Testis (tissue), 3 donors: Measurements from ENCODE around the gene ICAM3. TPM values are rescaled to one million over a fixed set of nuclear protein-coding genes. Genes with fewer than 3 reads are reported as not detected.

Experiments
- DNase-seq: peaks from one replicate; pipeline ENCODE4 v3.0.0-alpha.2; 2019
- H3K27ac ChIP-seq, 2 donors: fragments of 200-600 bp; sonication (generic); one replicate each; pipeline ENCODE4 v1.5.1; 2019
- H3K27me3 ChIP-seq: fragments of 200-600 bp; sonication (generic); one replicate; pipeline ENCODE4 v1.5.1; 2019
- H3K36me3 ChIP-seq: fragments of 200-600 bp; sonication (generic); one replicate; pipeline ENCODE4 v1.5.1; 2017; ENCODE audit warnings: low read depth; ENCODE audit errors: missing control alignments
- H3K4me1 ChIP-seq: fragments of 200-600 bp; sonication (generic); one replicate; pipeline ENCODE4 v1.5.1; 2019
- H3K4me3 ChIP-seq, 2 donors: fragments of 200-600 bp; sonication (generic); one replicate each; pipeline ENCODE4 v1.5.1; 2017 to 2019
- H3K9me3 ChIP-seq: fragments of 200-600 bp; sonication (generic); one replicate; pipeline ENCODE4 v1.5.1; 2017
- POLR2A ChIP-seq: fragments of 450-650 bp; IDR thresholded peaks from one replicate; pipeline ENCODE4 v1.6.1; 2017; ENCODE audit warnings: antibody characterized with exemption, mild to moderate bottlenecking, moderate library complexity
- WGBS, 2 donors: methylation state at CpG; one replicate each; pipeline ENCODE4 v1.1.5; 2018; 5-methylcytosine and 5-hydroxymethylcytosine counted together
- intact Hi-C: fragments of 100-400 bp; cut with DNase I; formaldehyde crosslinking; loops from one replicate; pipeline ENCODE4 v1.15.1; 2023; ENCODE audit warnings: low total_unique reads
- polyA plus RNA-seq: library from polyadenylated mRNA; stranded (reverse); fragments of 350-450 nt; fragmentation: Illumina TruSeq; extraction: RNeasy Lipid Tissue Mini Kit (QIAGEN cat#74804); gene quantifications from one replicate; pipeline ENCODE4 v1.2.3, GENCODE V29; 2014; ENCODE audit warnings: low read depth, low replicate concordance; ENCODE audit not compliant: insufficient read depth
- total RNA-seq, 2 donors: library from RNA; depleted of rRNA; stranded (reverse); fragments of >200 nt; gene quantifications; one replicate each; pipeline ENCODE4 v1.2.3, GENCODE V29; 2016
- TF ChIP-seq, protein P1 (sequence below), 3 experiments: fragments of 450-650 bp in 2 of 3; fragments of 200-600 bp in 1 of 3; sonication (generic) in 1 of 3; IDR thresholded peaks; one replicate each; pipeline ENCODE4 v1.5.1; 2016 to 2019; ENCODE audit warnings: antibody characterized with exemption in 3 of 3, mild to moderate bottlenecking in 2 of 3, moderate library complexity in 1 of 3

ICAM3 gene
- total and polyA plus RNA-seq, 3 donors from 2014 or later: 2.4 to 6.3 (median 2.8) TPM

DNA sequence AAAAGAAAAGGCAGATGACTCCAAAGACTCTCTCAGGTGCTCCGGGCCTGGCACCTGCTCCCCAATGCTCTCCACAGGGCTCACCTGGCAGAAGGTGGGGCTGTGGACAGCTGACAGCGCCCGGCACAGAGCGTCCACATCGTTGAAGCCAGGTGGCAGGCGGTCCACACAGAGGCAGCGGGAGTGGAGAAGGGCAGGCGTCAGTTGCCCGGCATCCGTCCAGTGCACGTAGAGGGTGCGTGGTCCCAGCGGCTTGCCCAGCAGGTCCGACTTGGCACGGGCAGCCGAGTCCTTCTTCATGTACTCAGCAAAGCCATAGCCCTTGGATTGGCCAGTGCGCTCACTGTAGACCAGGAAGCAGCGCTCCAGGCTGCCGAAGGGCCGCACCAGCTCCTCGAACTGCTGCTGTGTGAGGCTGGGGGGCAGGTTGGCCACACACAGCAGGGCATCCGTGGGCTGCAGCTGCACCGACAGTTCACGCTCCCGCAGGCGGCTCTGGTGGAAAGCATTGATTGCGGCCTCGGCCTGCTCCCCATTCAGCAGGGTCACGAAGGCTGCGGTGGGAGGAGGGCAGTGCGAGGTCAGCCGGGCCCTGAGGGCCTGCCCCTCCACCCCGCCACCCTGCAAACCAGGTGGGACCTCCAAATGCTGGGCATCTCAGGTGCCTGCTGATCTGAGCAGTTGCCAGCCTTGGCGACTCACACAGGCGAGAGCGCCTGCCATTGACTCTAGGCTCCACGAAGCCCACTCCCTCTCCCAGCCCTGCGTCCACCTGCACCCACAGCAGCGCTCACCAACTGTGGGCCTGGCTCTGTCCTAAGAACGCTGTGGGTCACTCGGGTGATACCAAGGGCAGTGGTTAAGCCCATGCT, 10.6 kb downstream of the ICAM3 start:
- DNase-seq: no peak
- Histone ChIP-seq H3K9me3 (no peaks in the 10 kb centered on the region), H3K27me3 (no peaks in the 10 kb centered on the region), H3K4me3 (no peak overlapping the region), H3K27ac (no peak overlapping the region), H3K36me3 (no peaks in the 10 kb centered on the region), H3K4me1 (peaks cover 12% of the 10 kb centered on the region)
- intact Hi-C loops: no loop called here
- no peak for TF ChIP-seq POLR2A
- TF ChIP-seq, protein P1, sequence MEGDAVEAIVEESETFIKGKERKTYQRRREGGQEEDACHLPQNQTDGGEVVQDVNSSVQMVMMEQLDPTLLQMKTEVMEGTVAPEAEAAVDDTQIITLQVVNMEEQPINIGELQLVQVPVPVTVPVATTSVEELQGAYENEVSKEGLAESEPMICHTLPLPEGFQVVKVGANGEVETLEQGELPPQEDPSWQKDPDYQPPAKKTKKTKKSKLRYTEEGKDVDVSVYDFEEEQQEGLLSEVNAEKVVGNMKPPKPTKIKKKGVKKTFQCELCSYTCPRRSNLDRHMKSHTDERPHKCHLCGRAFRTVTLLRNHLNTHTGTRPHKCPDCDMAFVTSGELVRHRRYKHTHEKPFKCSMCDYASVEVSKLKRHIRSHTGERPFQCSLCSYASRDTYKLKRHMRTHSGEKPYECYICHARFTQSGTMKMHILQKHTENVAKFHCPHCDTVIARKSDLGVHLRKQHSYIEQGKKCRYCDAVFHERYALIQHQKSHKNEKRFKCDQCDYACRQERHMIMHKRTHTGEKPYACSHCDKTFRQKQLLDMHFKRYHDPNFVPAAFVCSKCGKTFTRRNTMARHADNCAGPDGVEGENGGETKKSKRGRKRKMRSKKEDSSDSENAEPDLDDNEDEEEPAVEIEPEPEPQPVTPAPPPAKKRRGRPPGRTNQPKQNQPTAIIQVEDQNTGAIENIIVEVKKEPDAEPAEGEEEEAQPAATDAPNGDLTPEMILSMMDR (IDR thresholded peaks at IDR 0.05): no peak
- WGBS, 2 donors: 93% methylated on average over 21 to 41 of the region's 41 CpGs

DNA sequence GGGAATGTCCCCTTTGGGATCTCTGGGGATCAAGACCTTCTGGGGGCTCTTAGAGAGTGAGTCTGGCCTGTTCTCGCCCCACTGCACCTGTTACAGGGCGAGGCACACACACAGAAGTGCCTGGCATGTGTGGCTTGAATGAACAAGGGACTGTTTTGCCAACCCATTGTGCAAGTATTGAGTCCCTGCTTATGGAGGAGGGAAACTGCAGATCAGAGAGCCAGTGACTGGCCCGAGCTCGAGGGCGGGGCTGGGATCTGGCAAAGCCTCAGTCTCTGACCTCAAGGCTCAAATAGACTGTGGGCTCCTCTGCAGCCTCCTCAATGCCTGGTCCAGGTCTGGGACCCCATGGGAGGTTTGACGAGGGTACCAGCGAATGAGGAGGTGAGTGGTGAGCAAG, 11.6 kb downstream of the ICAM3 start:
- Histone ChIP-seq H3K4me3 (no peak overlapping the region), H3K9me3 (no peaks in the 10 kb centered on the region), H3K36me3 (no peaks in the 10 kb centered on the region), H3K27me3 (no peaks in the 10 kb centered on the region), H3K4me1 (peaks cover 11% of the 10 kb centered on the region), H3K27ac (no peak overlapping the region)
- no peak for DNase-seq
- 92 to 93% methylated on average over 3 to 7 of the region's 7 CpGs for WGBS, 2 donors
- intact Hi-C loops: no loop called here
- TF ChIP-seq POLR2A: no peak
- TF ChIP-seq, protein P1 (IDR thresholded peaks at IDR 0.05): no peak

DNA sequence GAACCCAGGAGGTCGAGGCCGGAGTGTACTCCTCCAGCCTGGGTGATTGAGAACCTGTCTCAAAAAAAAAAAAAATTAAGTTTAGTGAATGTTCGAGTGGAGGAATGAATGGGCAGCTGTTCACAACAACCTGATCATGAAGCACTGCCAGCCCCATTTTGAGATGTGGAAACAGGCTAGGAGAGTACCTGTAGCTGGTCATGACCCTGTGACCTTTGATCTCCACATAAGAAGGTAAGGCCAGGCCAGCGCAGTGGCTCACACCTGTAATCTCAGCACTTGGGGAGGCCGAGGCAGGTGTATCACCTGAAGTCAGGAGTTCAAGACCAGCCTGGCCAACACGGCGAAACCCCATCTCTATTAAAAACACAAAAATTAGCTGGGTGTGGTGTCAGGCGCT, 13.7 kb downstream of the ICAM3 start:
- Histone ChIP-seq H3K4me3 (no peak overlapping the region), H3K27me3 (no peaks in the 10 kb centered on the region), H3K27ac (no peak overlapping the region), H3K9me3 (no peaks in the 10 kb centered on the region), H3K36me3 (no peaks in the 10 kb centered on the region), H3K4me1 (no peaks in the 10 kb centered on the region)
- 83 to 87% methylated on average over 8 of the region's 8 CpGs for WGBS, 2 donors
- no peak for DNase-seq
- no peak for TF ChIP-seq POLR2A
- TF ChIP-seq, protein P1 (IDR thresholded peaks at IDR 0.05): no peak
- intact Hi-C loops: no loop called here

DNA sequence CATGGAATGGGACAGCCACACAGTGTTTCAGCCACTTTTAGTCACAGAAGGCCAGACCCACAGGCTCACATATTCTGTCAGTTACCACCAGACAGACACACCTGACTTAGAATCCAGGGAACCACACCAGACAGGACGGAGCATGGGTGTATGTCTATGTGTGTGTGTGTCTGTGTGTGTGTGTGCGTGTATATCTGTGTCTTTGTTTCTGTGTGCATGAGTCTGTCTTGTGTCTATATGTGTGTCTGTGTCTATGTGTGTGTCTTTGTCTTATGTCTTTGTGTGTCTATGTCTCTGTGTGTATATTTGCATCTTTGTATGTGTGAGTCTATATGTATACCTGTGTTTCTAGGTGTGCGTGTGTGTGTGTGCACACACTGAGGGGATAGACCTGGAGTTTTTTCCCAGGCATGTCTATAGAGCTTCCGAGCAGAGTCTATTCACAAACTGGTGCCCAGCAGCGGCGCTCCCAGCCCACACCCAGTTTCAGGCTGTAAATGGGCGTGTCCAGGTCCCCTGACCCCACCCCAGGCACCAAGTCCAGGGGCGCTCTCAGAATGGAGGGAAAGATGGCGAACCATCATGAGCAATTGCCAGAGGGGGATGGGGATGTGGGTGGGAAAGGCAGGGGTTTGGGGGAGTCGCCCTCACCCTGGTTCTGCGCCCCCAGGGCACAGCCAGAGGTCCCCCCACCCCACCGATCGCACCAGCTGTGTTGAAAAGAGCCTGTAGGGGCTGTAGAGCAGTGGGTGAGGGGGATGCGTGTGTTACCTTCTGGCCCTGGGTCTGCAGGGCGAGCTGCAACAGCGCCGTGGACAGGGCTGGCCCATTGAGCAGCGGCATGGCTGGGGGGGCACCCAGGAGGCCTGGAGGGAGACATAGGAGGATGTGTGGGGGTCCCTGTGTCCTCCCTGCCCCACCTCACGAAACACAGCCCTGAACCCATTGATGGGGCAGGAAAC, 17.3 kb downstream of the ICAM3 start:
- Histone ChIP-seq H3K4me3 (no peak overlapping the region), H3K27ac (no peak overlapping the region), H3K4me1 (no peaks in the 10 kb centered on the region), H3K36me3 (no peaks in the 10 kb centered on the region), H3K9me3 (no peaks in the 10 kb centered on the region), H3K27me3 (no peaks in the 10 kb centered on the region)
- intact Hi-C loops: no loop called here
- 90 to 92% methylated on average over 8 to 19 of the region's 19 CpGs for WGBS, 2 donors
- DNase-seq: no peak
- TF ChIP-seq POLR2A: no peak
- TF ChIP-seq, protein P1 (IDR thresholded peaks at IDR 0.05): no peak
